CD4-positive, alpha-beta memory T cell (primary cell): ENCODE measurements around the gene DIS3. TPM values are rescaled to one million over a fixed set of nuclear protein-coding genes. Genes with fewer than 3 reads are reported as not detected.
A peak's percentile ranks its signal among the peaks of the same experiment; 100 is the strongest.

Experiments used
- CTCF ChIA-PET: fragments of 350-600 bp; sonication (Branson Sonifier 250); formaldehyde crosslinking; loops from one replicate; lab custom pipeline; 2021; ENCODE audit warnings: inconsistent platforms; ENCODE audit not compliant: partially characterized antibody; lab: Charles Lee
- POLR2A ChIA-PET: fragments of 350-600 bp; sonication (Branson Sonifier 250); formaldehyde crosslinking; loops from one replicate; lab custom pipeline; 2021; ENCODE audit not compliant: partially characterized antibody; lab: Charles Lee
- DNase-seq, 5 donors: peaks; one replicate each; pipeline versions ENCODE4 v3.0.0 to v3.0.0-alpha.2; 2020 to 2022; ENCODE audit warnings: mixed read lengths in 1 of 5
- H3K27ac ChIP-seq: one replicate; pipeline ENCODE4 v1.7.0; 2013; ENCODE audit warnings: low read depth, low read length
- H3K27me3 ChIP-seq: 2 replicates; pipeline ENCODE4 v1.7.0; 2013; ENCODE audit warnings: mild to moderate bottlenecking, low read length, moderate library complexity; ENCODE audit not compliant: insufficient read depth
- H3K36me3 ChIP-seq: 2 replicates; pipeline ENCODE4 v1.7.0; 2013; ENCODE audit warnings: mild to moderate bottlenecking, low read length, moderate library complexity; ENCODE audit not compliant: insufficient read depth
- H3K4me1 ChIP-seq: 2 replicates; pipeline ENCODE4 v1.7.0; 2013; ENCODE audit warnings: mild to moderate bottlenecking, low read length, moderate library complexity; ENCODE audit not compliant: insufficient read depth
- H3K4me3 ChIP-seq, 2 donors: one replicate each; pipeline ENCODE4 v1.7.0; 2013; ENCODE audit warnings: low read length in 2 of 2, mild to moderate bottlenecking in 1 of 2
- H3K9me3 ChIP-seq, 2 donors: one replicate each; pipeline ENCODE4 v1.7.0; 2013; ENCODE audit warnings: low read length in 2 of 2, control low read depth in 1 of 2; ENCODE audit not compliant: control insufficient read depth in 1 of 2
- H3K27ac Mint-ChIP-seq, 7 donors: one replicate each; pipeline ENCODE4 v1.8.0; 2020 to 2021; ENCODE audit warnings: mixed read lengths in 7 of 7, mild to moderate bottlenecking in 6 of 7, inconsistent platforms in 3 of 7, moderate library complexity in 3 of 7
- H3K27me3 Mint-ChIP-seq, 2 donors: one replicate each; pipeline ENCODE4 v1.8.0; 2020 to 2021; ENCODE audit warnings: mixed read lengths in 2 of 2
- H3K36me3 Mint-ChIP-seq, 2 donors: one replicate each; pipeline ENCODE4 v1.8.0; 2020 to 2021; ENCODE audit warnings: mixed read lengths in 2 of 2, inconsistent platforms in 1 of 2, mild to moderate bottlenecking in 1 of 2
- H3K4me1 Mint-ChIP-seq, 4 donors: one replicate each; pipeline ENCODE4 v1.8.0; 2020 to 2021; ENCODE audit warnings: mixed read lengths in 4 of 4, mild to moderate bottlenecking in 1 of 4
- H3K4me3 Mint-ChIP-seq, 8 donors: one replicate each; pipeline ENCODE4 v1.8.0; 2020 to 2021; ENCODE audit warnings: mixed read lengths in 8 of 8, mild to moderate bottlenecking in 7 of 8, moderate library complexity in 6 of 8, inconsistent platforms in 3 of 8
- H3K9me3 Mint-ChIP-seq, 8 donors: one replicate each; pipeline ENCODE4 v1.8.0; 2020 to 2021; ENCODE audit warnings: mixed read lengths in 8 of 8, mild to moderate bottlenecking in 5 of 8, inconsistent platforms in 3 of 8, moderate library complexity in 1 of 8
- intact Hi-C: fragments of 100-400 bp; cut with micrococcal nuclease; formaldehyde crosslinking; loops from one replicate; pipeline ENCODE4 v1.15.1; 2023
- polyA plus RNA-seq, 2 donors: library from polyadenylated mRNA; unstranded; fragments of 300-500 nt; fragmentation: Illumina TruSeq; gene quantifications; one replicate each; pipeline ENCODE4 v1.2.3, GENCODE V29; 2021
- total RNA-seq, 2 experiments: library from RNA; stranded (reverse); gene quantifications; one replicate each; pipeline ENCODE4 v1.2.3, GENCODE V29; 2021

The DIS3 gene
- total and polyA plus RNA-seq, 4 experiments from 2014 or later, result 12.8 to 41.0 (median 25.2) TPM

DNA sequence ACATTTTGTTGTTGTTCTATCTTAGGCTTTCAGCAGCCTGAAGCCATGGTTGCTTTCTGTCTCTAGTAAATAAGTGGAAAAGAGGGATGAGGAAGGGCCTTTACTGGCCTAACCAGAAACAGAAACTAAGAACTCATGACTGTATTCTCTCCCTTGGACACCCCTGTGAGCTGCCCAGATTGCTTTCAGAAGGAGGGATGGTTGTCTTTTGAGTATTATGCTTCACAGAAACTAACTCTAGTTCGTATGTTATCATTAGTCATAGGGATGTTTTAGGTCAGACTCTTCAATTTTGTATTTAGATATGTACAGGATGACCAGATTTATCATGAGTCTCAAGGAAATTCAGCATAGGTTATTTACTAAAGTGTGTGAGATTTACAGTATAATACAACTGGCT, 36.4 kb downstream of the DIS3 start:
- intact Hi-C loops, result no loop called here
- Mint-ChIP-seq H3K4me3 (no peak overlapping the region), H3K9me3 (no peaks in the 10 kb centered on the region), H3K4me1 (peaks cover 9 to 22% (median 12%) of the 10 kb centered on the region in 4 donors), H3K36me3 (peaks cover 38 to 66% of the 10 kb centered on the region in 2 donors), H3K27me3 (no peaks in the 10 kb centered on the region), H3K27ac (peak overlapping the region in 6 of 7 donors; percentile 12 to 78 (median 38))
- Histone ChIP-seq H3K27me3 (no peaks in the 10 kb centered on the region), H3K4me1 (no peaks in the 10 kb centered on the region), H3K9me3 (no peaks in the 10 kb centered on the region), H3K27ac (no peak overlapping the region), H3K4me3 (no peak overlapping the region), H3K36me3 (peaks cover 21% of the 10 kb centered on the region)
- ChIA-PET POLR2A (no interaction called here), CTCF (no interaction called here)
- DNase-seq, result no peak

DNA sequence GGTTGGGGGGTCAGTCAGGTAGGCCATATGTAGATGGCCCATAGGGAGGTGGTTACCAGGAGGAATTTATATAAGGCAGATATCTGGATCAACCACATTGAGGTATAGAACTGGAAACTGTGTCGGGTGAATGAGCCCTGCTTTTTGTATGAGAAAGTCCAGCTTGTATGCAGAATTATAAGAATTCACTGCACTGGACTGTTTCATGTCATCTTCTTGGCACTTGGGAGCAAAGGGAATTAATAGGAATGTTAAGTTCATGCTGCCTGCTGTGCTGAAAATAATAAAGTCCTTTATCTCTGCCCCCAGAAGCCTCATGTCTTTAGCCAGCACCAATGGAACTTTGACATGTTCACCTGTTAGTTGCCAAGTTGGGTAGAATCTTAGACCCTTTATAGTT, 41.7 kb downstream of the DIS3 start:
- POLR2A ChIA-PET, result no interaction called here
- Mint-ChIP-seq H3K27ac (no peak overlapping the region), H3K4me3 (no peak overlapping the region), H3K27me3 (no peaks in the 10 kb centered on the region), H3K9me3 (no peaks in the 10 kb centered on the region), H3K36me3 (peaks cover 30 to 53% of the 10 kb centered on the region in 2 donors), H3K4me1 (peaks cover 1 to 13% (median 10%) of the 10 kb centered on the region in 4 donors)
- H3K4me1 ChIP-seq, result no peaks in the 10 kb centered on the region
- H3K9me3 ChIP-seq, result no peaks in the 10 kb centered on the region
- H3K27me3 ChIP-seq, result no peaks in the 10 kb centered on the region
- intact Hi-C loops, result no loop called here
- no peak overlapping the region for H3K4me3 ChIP-seq
- CTCF ChIA-PET, result no interaction called here
- DNase-seq, result no peak
- peaks cover 14% of the 10 kb centered on the region for H3K36me3 ChIP-seq
- no peak overlapping the region for H3K27ac ChIP-seq

DNA sequence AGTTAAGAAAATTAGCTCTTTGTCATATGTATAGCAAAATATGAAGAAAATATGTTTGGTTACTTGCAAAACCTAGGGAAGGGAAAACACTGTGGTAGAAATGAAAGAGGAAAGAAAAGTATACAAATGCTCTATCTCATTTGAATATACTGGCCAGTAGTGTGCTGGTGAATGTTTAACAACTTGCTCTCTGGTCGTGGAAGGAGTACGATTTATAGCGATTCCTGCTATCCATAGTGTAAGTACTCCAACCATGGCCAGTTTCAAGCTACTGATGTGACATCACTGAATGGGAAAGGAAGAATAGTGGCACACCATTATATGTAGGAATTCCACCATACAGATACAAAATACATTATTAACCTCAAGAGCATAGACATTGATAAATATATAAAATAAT, 44.7 kb downstream of the DIS3 start:
- Histone ChIP-seq H3K4me3 (no peak overlapping the region), H3K27me3 (no peaks in the 10 kb centered on the region), H3K27ac (no peak overlapping the region), H3K4me1 (no peaks in the 10 kb centered on the region), H3K36me3 (peaks cover 14% of the 10 kb centered on the region), H3K9me3 (no peaks in the 10 kb centered on the region)
- no peak for DNase-seq
- Mint-ChIP-seq H3K4me1 (peaks cover 1 to 20% (median 15%) of the 10 kb centered on the region in 4 donors), H3K36me3 (peaks cover 29 to 49% of the 10 kb centered on the region in 2 donors), H3K27me3 (no peaks in the 10 kb centered on the region), H3K4me3 (no peak overlapping the region), H3K9me3 (no peaks in the 10 kb centered on the region), H3K27ac (no peak overlapping the region)
- POLR2A ChIA-PET, result interaction anchor here (1.6 kb wide), 1 partner anchor 9 kb away, joined by 3 read pairs; the partner anchor contains the start of genes BORA and MZT1
- intact Hi-C loops, result no loop called here
- CTCF ChIA-PET, result interaction anchor here (1.2 kb wide), 1 partner anchor 15 kb away, joined by 3 read pairs; no protein-coding TSS in a partner anchor

DNA sequence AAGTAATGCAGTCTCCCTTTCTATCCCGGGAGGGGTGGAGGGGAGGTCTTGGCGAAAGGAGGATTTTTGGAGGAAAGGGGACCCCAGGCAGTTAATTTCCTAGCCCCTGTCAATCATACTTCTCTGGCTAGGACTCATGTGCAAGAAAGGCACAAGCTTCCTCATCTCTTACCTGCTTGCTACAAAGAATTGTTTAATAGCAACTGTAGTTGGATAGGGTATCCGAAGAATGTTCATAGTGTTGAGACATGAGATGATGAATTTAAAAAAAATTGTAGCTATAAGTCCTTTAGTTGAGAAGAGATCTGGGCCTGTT, 53.5 kb downstream of the DIS3 start:
- Mint-ChIP-seq H3K36me3 (peaks cover 13 to 26% of the 10 kb centered on the region in 2 donors), H3K27ac (peak overlapping the region; percentile 87 to 97 (median 94)), H3K4me1 (peaks cover 24 to 57% (median 43%) of the 10 kb centered on the region in 4 donors), H3K4me3 (peak overlapping the region; percentile 94 to 98 (median 96)), H3K9me3 (peaks cover 0 to 2% (median 0%) of the 10 kb centered on the region in 8 donors), H3K27me3 (peaks cover 0 to 2% of the 10 kb centered on the region in 2 donors)
- no peak for DNase-seq
- Histone ChIP-seq H3K9me3 (no peaks in the 10 kb centered on the region), H3K4me3 (peak overlapping the region; percentile 82 to 99), H3K36me3 (no peaks in the 10 kb centered on the region), H3K27ac (peak overlapping the region; percentile 64), H3K4me1 (peaks cover 32% of the 10 kb centered on the region), H3K27me3 (no peaks in the 10 kb centered on the region)
- ChIA-PET CTCF (interaction anchor here (1.1 kb wide), 1 partner anchor 15 kb away, joined by 3 read pairs; no protein-coding TSS in a partner anchor), POLR2A (interaction anchor here (0.9 to 2.2 kb wide), 2 partner anchors 9 to 53 kb away, joined by 3 to 7 read pairs; partner anchors contain the start of genes DIS3 and PIBF1)
- intact Hi-C loops, result loop anchor here (5.0 to 10.0 kb wide), 2 partner anchors 1407 to 1436 kb away; partner anchors contain the start of gene KLF12

DNA sequence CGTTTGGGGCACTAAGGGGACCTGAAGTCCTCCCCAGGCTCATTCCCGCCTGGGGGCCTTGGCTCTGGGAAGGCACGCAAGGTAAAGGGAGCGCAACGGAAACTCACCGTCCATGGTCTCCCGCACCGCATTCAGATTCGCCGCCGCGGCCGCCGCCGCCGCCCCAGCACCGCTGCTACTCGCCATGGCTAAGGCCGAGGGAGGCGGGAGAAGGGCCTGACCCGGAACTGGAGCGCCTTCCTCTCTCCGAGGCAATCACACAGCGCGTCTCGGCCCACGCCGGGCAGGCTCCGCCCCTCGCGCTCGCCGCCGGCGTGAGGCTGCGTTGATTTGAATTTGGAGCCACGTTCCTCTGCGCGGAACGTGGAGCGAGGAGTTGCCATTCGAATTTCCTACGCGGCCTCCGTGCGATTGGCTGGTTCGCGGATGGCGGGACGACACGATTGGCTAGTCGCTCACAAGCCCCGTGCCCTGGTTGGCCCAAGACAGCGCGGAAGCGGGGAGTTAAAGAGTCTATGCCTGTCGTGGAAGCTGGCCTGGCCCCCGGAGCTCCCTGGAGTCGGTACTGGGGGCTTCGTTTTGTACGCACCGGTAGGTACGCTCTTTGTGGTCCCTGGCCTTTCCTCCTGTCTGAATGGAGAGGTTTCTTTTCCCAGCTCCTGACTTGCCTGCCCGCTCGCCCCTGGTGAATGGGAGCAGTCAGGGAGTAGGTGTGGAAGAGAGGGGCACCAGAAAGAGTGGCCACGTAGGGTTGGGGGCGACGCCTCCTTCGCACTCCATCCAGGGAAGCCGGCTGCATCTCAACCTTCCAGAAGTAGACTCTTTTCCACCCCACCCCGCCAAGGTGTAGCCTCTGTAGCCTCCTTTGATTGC, 54.0 kb downstream of the DIS3 start, which contains the start of the genes BORA and MZT1:
Gene BORA, plus strand, starts transcription at position 507 of the 873 bp plus-strand sequence. CDS start 1,018 bp downstream, outside the sequence.
Gene MZT1, minus strand, starts transcription at position 213 of the 873 bp plus-strand sequence. Its CDS starts 27 bp downstream, at position 186.
- ChIA-PET POLR2A (interaction anchor here (0.9 to 2.2 kb wide), 2 partner anchors 10 to 54 kb away, joined by 3 to 7 read pairs; partner anchors contain the start of genes DIS3 and PIBF1), CTCF (no interaction called here)
- peaks cover 0 to 2% (median 0%) of the 10 kb centered on the region in 8 donors for H3K9me3 Mint-ChIP-seq
- peaks cover 29 to 60% (median 45%) of the 10 kb centered on the region in 4 donors for H3K4me1 Mint-ChIP-seq
- peak within 1 kb of the TSS; percentile 87 to 97 (median 94) for H3K27ac Mint-ChIP-seq
- peaks cover 8 to 23% of the 10 kb centered on the region in 2 donors for H3K36me3 Mint-ChIP-seq
- peaks cover 0 to 2% of the 10 kb centered on the region in 2 donors for H3K27me3 Mint-ChIP-seq
- H3K4me3 Mint-ChIP-seq, result peak within 1 kb of the TSS; percentile 94 to 98 (median 96)
- Histone ChIP-seq H3K9me3 (no peaks in the 10 kb centered on the region), H3K4me3 (peak within 1 kb of the TSS; percentile 82 to 99), H3K36me3 (no peaks in the 10 kb centered on the region), H3K27ac (peak within 1 kb of the TSS; percentile 64), H3K27me3 (no peaks in the 10 kb centered on the region), H3K4me1 (peaks cover 32% of the 10 kb centered on the region)
- intact Hi-C loops, result loop anchor here (1.0 to 10.0 kb wide), 4 partner anchors 55 to 1435 kb away; partner anchors contain the start of genes KLF12 and PIBF1
- DNase-seq, result peak; percentile 93 to 96 (median 95)

DNA sequence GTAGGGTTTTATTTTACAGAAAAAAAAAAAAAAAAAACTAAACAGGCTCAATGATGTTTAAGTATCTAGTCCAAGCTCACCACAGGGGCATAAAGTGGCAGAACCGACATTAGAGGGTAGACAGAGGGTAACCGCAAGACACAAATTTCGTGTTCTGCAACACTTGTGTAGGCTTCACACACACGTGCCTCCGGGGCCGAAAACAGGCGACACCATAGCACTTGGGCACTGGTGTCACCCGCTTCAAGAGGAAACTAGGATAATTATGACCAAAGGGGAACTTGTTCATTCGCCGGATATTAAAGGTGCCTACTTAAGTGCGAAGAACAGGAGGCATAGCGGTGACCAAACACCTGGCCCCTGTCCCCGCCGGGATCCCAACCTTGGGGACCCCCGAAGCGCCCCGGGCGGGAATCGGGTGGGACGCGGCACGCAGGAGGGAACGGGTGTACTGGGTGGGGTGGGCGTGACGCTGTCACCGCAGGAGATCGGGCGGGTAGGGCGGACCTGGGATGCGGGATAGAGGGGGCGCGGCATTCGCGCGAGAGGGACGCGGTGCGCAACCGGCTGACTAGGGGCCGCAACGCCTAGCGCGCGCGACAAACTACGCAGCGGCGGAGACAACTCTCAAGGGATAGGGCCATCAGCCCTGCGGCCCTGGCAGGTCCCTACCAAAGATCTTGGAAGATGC, 54.8 kb downstream of the DIS3 start:
- CTCF ChIA-PET, result no interaction called here
- intact Hi-C loops, result loop anchor here (1.0 to 10.0 kb wide), 4 partner anchors 55 to 1435 kb away; partner anchors contain the start of genes KLF12 and PIBF1
- Mint-ChIP-seq H3K4me1 (peaks cover 33 to 65% (median 45%) of the 10 kb centered on the region in 4 donors), H3K27ac (peak overlapping the region; percentile 86 to 97 (median 94)), H3K4me3 (peak overlapping the region; percentile 94 to 98 (median 96)), H3K27me3 (peaks cover 0 to 2% of the 10 kb centered on the region in 2 donors), H3K36me3 (peaks cover 8 to 22% of the 10 kb centered on the region in 2 donors), H3K9me3 (peaks cover 0 to 2% (median 0%) of the 10 kb centered on the region in 8 donors)
- H3K27me3 ChIP-seq, result no peaks in the 10 kb centered on the region
- H3K27ac ChIP-seq, result peak overlapping the region; percentile 64
- POLR2A ChIA-PET, result interaction anchor here (0.7 kb wide), 1 partner anchor 120 kb away, joined by 4 read pairs; no protein-coding TSS in a partner anchor
- peak overlapping the region; percentile 33 to 82 for H3K4me3 ChIP-seq
- H3K4me1 ChIP-seq, result peaks cover 32% of the 10 kb centered on the region
- H3K9me3 ChIP-seq, result no peaks in the 10 kb centered on the region
- peak in 2 of 5 donors; percentile 0 to 54 for DNase-seq
- no peaks in the 10 kb centered on the region for H3K36me3 ChIP-seq
